HCT116 (cell line): ENCODE measurements around the gene LRRN2. TPM values are rescaled to one million over a fixed set of nuclear protein-coding genes. Genes with fewer than 3 reads are reported as not detected.

ENCODE experiments used
- ATAC-seq: fragments of 200-7000 bp; cut with Tn5 transposase; 2 replicates; pipeline ENCODE4 v1.9.1; 2020; ENCODE audit warnings: mild to moderate bottlenecking, moderate library complexity
- BruUV-seq: library from RNA; stranded (reverse); fragments of 400-500 nt; replicated peaks from 2 replicates; lab custom pipeline; 2021; lab: Mats Ljungman, UMichigan
- CTCF ChIA-PET: fragments of 300-600 bp; sonication (Branson Sonifier 250); formaldehyde crosslinking; loops from one replicate; lab custom pipeline; 2021; ENCODE audit warnings: antibody characterized with exemption; lab: Charles Lee
- POLR2A ChIA-PET: fragments of 300-600, 350-600 bp; sonication (Branson Sonifier 250); formaldehyde crosslinking; loops from one replicate; lab custom pipeline; 2021; ENCODE audit warnings: antibody characterized with exemption; lab: Charles Lee
- RAD21 ChIA-PET, 2 experiments: fragments of 300-600 bp; sonication (Branson Sonifier 250); formaldehyde crosslinking; loops; one replicate each; lab custom pipeline; 2023; ENCODE audit warnings: low total read pairs in 2 of 2; ENCODE audit not compliant: uncharacterized antibody in 2 of 2, unreplicated experiment in 2 of 2, low non-redundant PET in 1 of 2; lab: Charles Lee
- DNase-seq: peaks from one replicate; pipeline ENCODE4 v3.0.0-alpha.2; 2010; ENCODE audit warnings: low read depth, low spot score
- H2AFZ ChIP-seq: fragments of 200-600 bp; shearing (Covaris generic), sonication (generic); 2 replicates; pipeline ENCODE4 v1.6.1; 2017; ENCODE audit warnings: low read depth, mixed run types, mixed read lengths, antibody characterized with exemption, low read length; ENCODE audit not compliant: poor library complexity, severe bottlenecking
- H3K27ac ChIP-seq: 2 replicates; pipeline ENCODE4 v1.5.1; 2012; ENCODE audit warnings: low read depth, low read length
- H3K27me3 ChIP-seq: fragments of 200-600 bp; sonication (generic); 2 replicates; pipeline ENCODE4 v1.6.1; 2016; ENCODE audit warnings: mixed run types, low read length, mixed read lengths; ENCODE audit not compliant: insufficient read depth
- H3K36me3 ChIP-seq, 2 experiments: fragments of 200-500 bp in 1 of 2; fragments of 200-600 bp in 1 of 2; sonication (Bioruptor generic) in 1 of 2; sonication (generic) in 1 of 2; 2 replicates each; pipeline versions ENCODE4 v1.5.1 to v1.6.1; 2014 to 2016; ENCODE audit warnings: low read length in 2 of 2, inconsistent platforms in 1 of 2, mixed read lengths in 1 of 2, mixed run types in 1 of 2; ENCODE audit not compliant: insufficient read depth in 2 of 2, control insufficient read depth in 1 of 2
- H3K4me1 ChIP-seq, 2 experiments: fragments of 200-600 bp in 1 of 2; sonication (generic) in 1 of 2; 2 replicates each; pipeline versions ENCODE4 v1.5.1 to v1.6.1; 2012 to 2017; ENCODE audit warnings: low read length in 2 of 2, inconsistent platforms in 1 of 2, mild to moderate bottlenecking in 1 of 2, mixed read lengths in 1 of 2, mixed run types in 1 of 2, moderate library complexity in 1 of 2; ENCODE audit not compliant: insufficient read depth in 2 of 2, control insufficient read depth in 1 of 2
- H3K4me2 ChIP-seq: fragments of 200-600 bp; sonication (generic); 2 replicates; pipeline ENCODE4 v1.6.1; 2017; ENCODE audit warnings: mixed run types, low read length, mixed read lengths
- H3K4me3 ChIP-seq, 2 experiments: fragments of 200-600 bp in 1 of 2; sonication (generic) in 1 of 2; replicated peaks in 1 of 2; 2 replicates each; pipeline ENCODE4 v1.5.1; 2011 to 2016; ENCODE audit warnings: low read length in 2 of 2, control low read depth in 1 of 2, low read depth in 1 of 2, mild to moderate bottlenecking in 1 of 2, mixed read lengths in 1 of 2, mixed run types in 1 of 2
- H3K79me2 ChIP-seq: fragments of 200-600 bp; sonication (generic); 2 replicates; pipeline ENCODE4 v1.6.1; 2017; ENCODE audit warnings: mild to moderate bottlenecking, mixed run types, low read length, moderate library complexity, mixed read lengths; ENCODE audit not compliant: insufficient read depth
- H3K9ac ChIP-seq: fragments of 200-600 bp; sonication (generic); 2 replicates; pipeline ENCODE4 v1.6.1; 2016; ENCODE audit warnings: low read length, mixed read lengths
- H3K9me2 ChIP-seq: fragments of 200-600 bp; sonication (generic), shearing (Covaris generic); 2 replicates; pipeline ENCODE4 v1.6.1; 2017; ENCODE audit warnings: mixed run types, mild to moderate bottlenecking, moderate library complexity; ENCODE audit not compliant: insufficient read depth
- H3K9me3 ChIP-seq, 2 experiments: fragments of 200-500 bp in 1 of 2; fragments of 200-600 bp in 1 of 2; sonication (Bioruptor generic) in 1 of 2; sonication (generic) in 1 of 2; 2 replicates each; pipeline ENCODE4 v1.6.1; 2014 to 2017; ENCODE audit warnings: low read length in 2 of 2, mixed read lengths in 2 of 2, inconsistent platforms in 1 of 2, low read depth in 1 of 2, mild to moderate bottlenecking in 1 of 2, mixed run types in 1 of 2, moderate library complexity in 1 of 2; ENCODE audit not compliant: control insufficient read depth in 1 of 2, insufficient read depth in 1 of 2
- H4K20me1 ChIP-seq: fragments of 200-600 bp; sonication (generic), shearing (Covaris generic); 2 replicates; pipeline ENCODE4 v1.6.1; 2017; ENCODE audit warnings: mixed run types, mild to moderate bottlenecking, moderate library complexity; ENCODE audit not compliant: insufficient read depth
- CBX3 ChIP-seq: IDR thresholded peaks from 2 replicates; pipeline ENCODE4 v1.6.1; 2012; ENCODE audit warnings: low read depth
- EGR1 ChIP-seq: IDR thresholded peaks from 2 replicates; pipeline ENCODE4 v1.6.1; 2012; ENCODE audit warnings: low read depth
- EZH2phosphoT487 ChIP-seq: fragments of 200-600 bp; IDR thresholded peaks from 2 replicates; pipeline ENCODE4 v1.6.1; 2018; ENCODE audit warnings: antibody characterized with exemption, borderline replicate concordance
- FOSL1 ChIP-seq: IDR thresholded peaks from 2 replicates; pipeline ENCODE4 v1.6.1; 2012; ENCODE audit warnings: low read depth
- JUND ChIP-seq: IDR thresholded peaks from 2 replicates; pipeline ENCODE4 v1.6.1; 2012
- POLR2A ChIP-seq: IDR thresholded peaks from 2 replicates; pipeline ENCODE4 v1.7.0; 2011; ENCODE audit warnings: borderline replicate concordance; ENCODE audit not compliant: insufficient read depth, insufficient read length; ENCODE audit errors: extremely low read depth
- POLR2AphosphoS5 ChIP-seq: IDR thresholded peaks from 2 replicates; pipeline ENCODE4 v1.6.1; 2011; ENCODE audit warnings: mild to moderate bottlenecking, low read depth, low read length, moderate library complexity
- SRF ChIP-seq: IDR thresholded peaks from 2 replicates; pipeline ENCODE4 v1.6.1; 2012; ENCODE audit warnings: low read depth
- TCF7L2 ChIP-seq: IDR thresholded peaks from 2 replicates; pipeline ENCODE4 v1.7.0; 2011; ENCODE audit warnings: borderline replicate concordance, inconsistent platforms; ENCODE audit not compliant: insufficient read depth, insufficient read length; ENCODE audit errors: extremely low read depth
- YY1 ChIP-seq: IDR thresholded peaks from 2 replicates; pipeline ENCODE4 v1.6.1; 2011; ENCODE audit warnings: low read length, low read depth, moderate library complexity, mild to moderate bottlenecking; ENCODE audit not compliant: insufficient replicate concordance; ENCODE audit errors: extremely low read depth
- ZNF274 ChIP-seq: fragments of 200-500 bp; sonication (Bioruptor generic); IDR thresholded peaks from 2 replicates; pipeline ENCODE4 v1.6.1; 2014; ENCODE audit warnings: mild to moderate bottlenecking, low read depth, low read length, inconsistent platforms
- intact Hi-C: fragments of 100-400 bp; cut with micrococcal nuclease; formaldehyde crosslinking; loops from 2 replicates; pipeline ENCODE4 v1.10.0; 2022
- total RNA-seq: library from RNA; stranded (reverse); gene quantifications from one replicate; pipeline ENCODE4 v1.2.1, GENCODE V29; 2021; ENCODE audit not compliant: unreplicated experiment
- TF ChIP-seq, protein P1 (sequence below), 3 experiments: fragments of 200-600 bp in 1 of 3; sonication (generic) in 1 of 3; IDR thresholded peaks in 2 of 3; conservative IDR thresholded peaks in 1 of 3; 2 replicates each; pipeline ENCODE4 v1.5.1; 2012 to 2017; ENCODE audit warnings: low read depth in 2 of 3, low read length in 2 of 3, antibody characterized with exemption in 1 of 3, borderline replicate concordance in 1 of 3, control low read depth in 1 of 3, mild to moderate bottlenecking in 1 of 3, mixed read lengths in 1 of 3, mixed run types in 1 of 3, moderate library complexity in 1 of 3; ENCODE audit not compliant: insufficient read depth in 1 of 3
- TF ChIP-seq, protein P2 (sequence below): IDR thresholded peaks from 2 replicates; pipeline ENCODE4 v1.6.1; 2011; ENCODE audit warnings: mild to moderate bottlenecking, low read length, moderate library complexity; ENCODE audit not compliant: insufficient replicate concordance; ENCODE audit errors: extremely low read depth
- TF ChIP-seq, protein P3 (sequence below): IDR thresholded peaks from 2 replicates; pipeline ENCODE4 v1.6.1; 2012

LRRN2 gene
- total RNA-seq, 1 experiment from 2014 or later, result 3.2 TPM

DNA sequence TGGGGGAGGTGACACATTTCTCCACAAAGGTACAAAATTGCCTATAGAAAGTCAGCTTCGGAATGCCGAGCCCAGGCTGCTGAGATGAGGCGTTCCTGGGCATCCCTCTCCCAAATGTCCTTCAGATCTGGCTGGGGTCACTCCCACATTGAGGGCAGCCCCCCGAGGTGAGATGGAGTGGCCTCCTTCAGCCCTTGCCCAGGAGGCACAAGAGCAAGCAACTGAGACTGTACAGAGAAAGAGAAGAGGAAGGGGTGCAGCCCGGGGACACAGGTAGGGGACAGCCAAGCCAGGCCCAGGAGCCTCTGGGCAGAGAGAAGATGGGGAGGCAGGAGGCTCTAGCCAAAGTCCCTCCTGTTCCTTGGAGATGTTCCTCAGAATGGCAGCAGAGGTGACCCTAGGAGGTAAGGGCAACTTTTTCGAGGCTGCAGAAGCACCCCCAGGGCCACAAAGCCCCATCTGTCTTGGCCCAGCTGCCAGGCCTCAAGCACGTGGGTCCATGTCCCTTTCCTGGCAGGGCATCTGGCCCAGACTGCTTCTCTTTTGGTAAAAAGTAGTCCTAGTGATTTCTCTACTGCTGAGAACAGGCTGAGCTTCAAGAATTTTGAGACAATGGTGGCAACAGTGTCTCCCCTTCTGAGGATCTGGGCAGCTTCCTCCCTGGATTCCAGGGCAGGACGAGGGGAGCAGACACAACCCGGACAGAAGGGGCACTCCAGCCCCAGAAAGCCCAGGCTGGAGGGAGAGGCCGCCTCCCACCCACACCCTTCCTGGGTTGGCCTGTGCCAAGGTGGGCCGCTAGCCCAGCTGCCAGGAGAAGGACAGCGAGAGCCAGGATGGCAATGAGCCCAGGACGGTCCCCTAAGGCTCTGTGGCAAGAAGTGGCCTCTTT, 68.0 kb downstream of the LRRN2 start:
- ATAC-seq (no peak), DNase-seq (no peak)
- no peak overlapping the region for H3K27ac ChIP-seq
- H3K9ac ChIP-seq, result no peak overlapping the region
- POLR2A ChIA-PET, result no interaction called here
- CTCF ChIA-PET, result interaction anchor here (1.2 kb wide), 1 partner anchor 189 kb away, joined by 3 read pairs; no protein-coding TSS in a partner anchor
- no peak overlapping the region for H3K4me2 ChIP-seq
- no peaks in the 10 kb centered on the region for H3K36me3 ChIP-seq
- no peaks in the 10 kb centered on the region for H3K9me2 ChIP-seq
- TF ChIP-seq FOSL1 (no peak), POLR2A (no peak), POLR2AphosphoS5 (no peak), EGR1 (no peak), YY1 (no peak), SRF (no peak), TCF7L2 (no peak), JUND (no peak), ZNF274 (no peak), EZH2phosphoT487 (no peak), CBX3 (no peak)
- TF ChIP-seq, protein P1, sequence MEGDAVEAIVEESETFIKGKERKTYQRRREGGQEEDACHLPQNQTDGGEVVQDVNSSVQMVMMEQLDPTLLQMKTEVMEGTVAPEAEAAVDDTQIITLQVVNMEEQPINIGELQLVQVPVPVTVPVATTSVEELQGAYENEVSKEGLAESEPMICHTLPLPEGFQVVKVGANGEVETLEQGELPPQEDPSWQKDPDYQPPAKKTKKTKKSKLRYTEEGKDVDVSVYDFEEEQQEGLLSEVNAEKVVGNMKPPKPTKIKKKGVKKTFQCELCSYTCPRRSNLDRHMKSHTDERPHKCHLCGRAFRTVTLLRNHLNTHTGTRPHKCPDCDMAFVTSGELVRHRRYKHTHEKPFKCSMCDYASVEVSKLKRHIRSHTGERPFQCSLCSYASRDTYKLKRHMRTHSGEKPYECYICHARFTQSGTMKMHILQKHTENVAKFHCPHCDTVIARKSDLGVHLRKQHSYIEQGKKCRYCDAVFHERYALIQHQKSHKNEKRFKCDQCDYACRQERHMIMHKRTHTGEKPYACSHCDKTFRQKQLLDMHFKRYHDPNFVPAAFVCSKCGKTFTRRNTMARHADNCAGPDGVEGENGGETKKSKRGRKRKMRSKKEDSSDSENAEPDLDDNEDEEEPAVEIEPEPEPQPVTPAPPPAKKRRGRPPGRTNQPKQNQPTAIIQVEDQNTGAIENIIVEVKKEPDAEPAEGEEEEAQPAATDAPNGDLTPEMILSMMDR (IDR thresholded peaks at IDR 0.05 in 2 of 3, conservative IDR thresholded peaks at IDR 0.05 in 1 of 3; ENCODE audit: borderline replicate concordance in 1 of 3, insufficient read depth in 1 of 3, low read depth in 2 of 3, low read length in 2 of 3), result no peak
- TF ChIP-seq, protein P2, sequence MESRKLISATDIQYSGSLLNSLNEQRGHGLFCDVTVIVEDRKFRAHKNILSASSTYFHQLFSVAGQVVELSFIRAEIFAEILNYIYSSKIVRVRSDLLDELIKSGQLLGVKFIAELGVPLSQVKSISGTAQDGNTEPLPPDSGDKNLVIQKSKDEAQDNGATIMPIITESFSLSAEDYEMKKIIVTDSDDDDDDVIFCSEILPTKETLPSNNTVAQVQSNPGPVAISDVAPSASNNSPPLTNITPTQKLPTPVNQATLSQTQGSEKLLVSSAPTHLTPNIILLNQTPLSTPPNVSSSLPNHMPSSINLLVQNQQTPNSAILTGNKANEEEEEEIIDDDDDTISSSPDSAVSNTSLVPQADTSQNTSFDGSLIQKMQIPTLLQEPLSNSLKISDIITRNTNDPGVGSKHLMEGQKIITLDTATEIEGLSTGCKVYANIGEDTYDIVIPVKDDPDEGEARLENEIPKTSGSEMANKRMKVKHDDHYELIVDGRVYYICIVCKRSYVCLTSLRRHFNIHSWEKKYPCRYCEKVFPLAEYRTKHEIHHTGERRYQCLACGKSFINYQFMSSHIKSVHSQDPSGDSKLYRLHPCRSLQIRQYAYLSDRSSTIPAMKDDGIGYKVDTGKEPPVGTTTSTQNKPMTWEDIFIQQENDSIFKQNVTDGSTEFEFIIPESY, result no peak
- TF ChIP-seq, protein P3, sequence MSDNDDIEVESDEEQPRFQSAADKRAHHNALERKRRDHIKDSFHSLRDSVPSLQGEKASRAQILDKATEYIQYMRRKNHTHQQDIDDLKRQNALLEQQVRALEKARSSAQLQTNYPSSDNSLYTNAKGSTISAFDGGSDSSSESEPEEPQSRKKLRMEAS, result no peak
- TF ChIP-seq, all 23 proteins: peak for 0
- H3K27me3 ChIP-seq, result peaks cover 4% of the 10 kb centered on the region; the same call in 1 of the 2 replicates
- BruUV-seq, result no TSS peak
- peaks cover 8 to 11% of the 10 kb centered on the region in 2 experiments; a peak in 3 of 4 replicates for H3K4me1 ChIP-seq
- no peaks in the 10 kb centered on the region for H3K79me2 ChIP-seq
- RAD21 ChIA-PET, result no interaction called here
- H2AFZ ChIP-seq, result no peak overlapping the region
- no peaks in the 10 kb centered on the region for H3K9me3 ChIP-seq
- H4K20me1 ChIP-seq, result no peaks in the 10 kb centered on the region
- intact Hi-C loops, result no loop called here
- no peak overlapping the region for H3K4me3 ChIP-seq
